Measurements from ENCODE around the gene ZDHHC24.
A peak's percentile ranks its signal among the peaks of the same experiment; 100 is the strongest.

Gene ZDHHC24

DNA sequence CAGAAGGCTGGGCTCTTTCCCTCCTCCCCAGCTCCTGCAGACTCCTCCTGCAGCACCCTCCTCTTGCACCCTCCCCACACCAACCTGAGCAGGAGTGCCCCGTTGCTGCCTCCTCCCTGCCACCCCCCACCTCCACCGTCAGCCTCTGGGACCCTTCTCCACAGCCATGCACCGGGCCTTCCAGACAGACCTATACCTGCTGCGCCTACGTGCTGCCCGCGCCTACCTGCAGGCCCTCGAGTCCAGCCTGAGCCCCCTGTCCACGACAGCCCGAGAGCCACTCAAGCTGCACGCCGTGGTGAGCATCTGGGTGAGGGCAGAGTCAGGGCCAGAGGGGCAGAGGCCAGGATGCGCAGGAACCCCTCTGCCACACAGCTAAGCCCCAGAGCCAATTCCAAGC lies 16.2 kb downstream of the ZDHHC24 start:
- DNase-seq (ENCODE audit: low spot score) (no peak), ATAC-seq (ENCODE audit: low read depth) (no peak)
- Histone ChIP-seq H3K4me3 (ENCODE audit: severe bottlenecking) (no peak overlapping the region), H3K27ac (ENCODE audit: poor library complexity, severe bottlenecking) (no peak overlapping the region), H3K4me1 (ENCODE audit: insufficient read depth, poor library complexity, severe bottlenecking) (no peaks in the 10 kb centered on the region), H3K9me3 (ENCODE audit: severe bottlenecking) (no peaks in the 10 kb centered on the region), H3K27me3 (ENCODE audit: insufficient read depth, poor library complexity, severe bottlenecking) (no peaks in the 10 kb centered on the region), H3K36me3 (ENCODE audit: low read depth) (no peaks in the 10 kb centered on the region)
- TF ChIP-seq, protein P1, sequence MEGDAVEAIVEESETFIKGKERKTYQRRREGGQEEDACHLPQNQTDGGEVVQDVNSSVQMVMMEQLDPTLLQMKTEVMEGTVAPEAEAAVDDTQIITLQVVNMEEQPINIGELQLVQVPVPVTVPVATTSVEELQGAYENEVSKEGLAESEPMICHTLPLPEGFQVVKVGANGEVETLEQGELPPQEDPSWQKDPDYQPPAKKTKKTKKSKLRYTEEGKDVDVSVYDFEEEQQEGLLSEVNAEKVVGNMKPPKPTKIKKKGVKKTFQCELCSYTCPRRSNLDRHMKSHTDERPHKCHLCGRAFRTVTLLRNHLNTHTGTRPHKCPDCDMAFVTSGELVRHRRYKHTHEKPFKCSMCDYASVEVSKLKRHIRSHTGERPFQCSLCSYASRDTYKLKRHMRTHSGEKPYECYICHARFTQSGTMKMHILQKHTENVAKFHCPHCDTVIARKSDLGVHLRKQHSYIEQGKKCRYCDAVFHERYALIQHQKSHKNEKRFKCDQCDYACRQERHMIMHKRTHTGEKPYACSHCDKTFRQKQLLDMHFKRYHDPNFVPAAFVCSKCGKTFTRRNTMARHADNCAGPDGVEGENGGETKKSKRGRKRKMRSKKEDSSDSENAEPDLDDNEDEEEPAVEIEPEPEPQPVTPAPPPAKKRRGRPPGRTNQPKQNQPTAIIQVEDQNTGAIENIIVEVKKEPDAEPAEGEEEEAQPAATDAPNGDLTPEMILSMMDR (IDR thresholded peaks at IDR 0.05; ENCODE audit: poor library complexity, severe bottlenecking): no peak

DNA sequence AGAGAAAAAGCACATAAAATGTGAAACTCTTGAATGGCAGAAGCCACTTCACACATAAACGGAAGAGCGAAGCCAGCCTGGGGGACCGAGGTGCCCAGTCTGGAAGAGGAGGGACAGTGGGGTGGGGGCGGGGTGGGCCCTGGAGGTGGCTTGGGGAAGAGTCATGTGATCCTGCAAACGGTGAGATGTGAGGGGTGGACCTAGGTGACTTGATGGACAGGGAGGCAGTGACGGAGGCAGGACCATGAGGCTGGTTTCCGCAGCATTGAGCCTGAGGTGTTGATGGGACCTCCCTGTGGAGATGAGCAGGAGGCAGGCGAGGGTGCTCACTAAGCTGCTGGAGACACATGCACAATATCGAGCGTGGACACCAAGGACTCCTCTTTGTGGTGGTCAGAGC lies 16.8 kb downstream of the ZDHHC24 start:
- no peaks in the 10 kb centered on the region for H3K27me3 ChIP-seq (ENCODE audit: insufficient read depth, poor library complexity, severe bottlenecking)
- H3K27ac ChIP-seq (ENCODE audit: poor library complexity, severe bottlenecking): no peak overlapping the region
- no peak overlapping the region for H3K4me3 ChIP-seq (ENCODE audit: severe bottlenecking)
- H3K9me3 ChIP-seq (ENCODE audit: severe bottlenecking): no peaks in the 10 kb centered on the region
- H3K4me1 ChIP-seq (ENCODE audit: insufficient read depth, poor library complexity, severe bottlenecking): no peaks in the 10 kb centered on the region
- ATAC-seq (ENCODE audit: low read depth) (no peak; the same call in 2 of the 3 replicates), DNase-seq (ENCODE audit: low spot score) (no peak)
- TF ChIP-seq, protein P1 (IDR thresholded peaks at IDR 0.05; ENCODE audit: poor library complexity, severe bottlenecking): no peak
- H3K36me3 ChIP-seq (ENCODE audit: low read depth): 0 out of 2 replicates have a peak, but pooled peaks cover under 1% of the 10 kb centered on the region

DNA sequence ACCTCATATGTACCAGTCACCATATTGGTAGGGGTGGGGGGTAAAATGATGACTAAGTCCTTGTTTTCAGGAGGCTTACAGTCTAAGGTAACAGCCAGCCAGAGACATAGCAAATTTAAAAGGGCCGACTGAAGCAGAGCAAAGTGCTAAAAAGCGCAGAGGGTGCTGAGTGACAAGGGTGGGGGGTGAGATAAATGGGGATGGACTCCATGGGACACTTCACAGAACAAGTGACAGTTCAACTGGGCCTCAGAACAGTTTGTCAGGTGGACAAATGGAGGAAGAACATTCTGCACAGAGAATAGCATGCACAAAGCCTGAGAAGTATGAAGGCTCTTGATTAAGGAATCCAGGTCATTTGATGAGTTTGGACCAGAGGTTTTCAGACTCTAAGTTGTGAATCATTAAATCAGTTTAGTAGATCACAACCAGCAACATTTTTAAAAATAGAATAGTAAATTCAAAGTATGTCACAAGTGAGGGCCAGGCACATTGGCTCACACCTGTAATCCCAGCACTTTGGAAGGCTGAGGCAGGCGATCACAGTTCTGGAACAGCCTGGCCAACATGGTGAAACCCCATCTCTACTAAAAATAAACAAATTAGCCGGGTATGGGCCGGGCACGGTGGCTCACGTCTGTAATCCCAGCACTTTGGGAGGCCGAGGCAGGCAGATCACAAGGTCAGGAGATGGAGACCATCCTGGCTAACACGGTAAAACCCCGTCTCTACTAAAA lies 21.4 kb downstream of the ZDHHC24 start:
- DNase-seq (ENCODE audit: low spot score) (no peak), ATAC-seq (ENCODE audit: low read depth) (no peak)
- no peak overlapping the region for H3K4me3 ChIP-seq (ENCODE audit: severe bottlenecking)
- TF ChIP-seq, protein P1 (IDR thresholded peaks at IDR 0.05; ENCODE audit: poor library complexity, severe bottlenecking): no peak
- H3K4me1 ChIP-seq (ENCODE audit: insufficient read depth, poor library complexity, severe bottlenecking): no peaks in the 10 kb centered on the region
- H3K36me3 ChIP-seq (ENCODE audit: low read depth): peaks cover 33% of the 10 kb centered on the region
- H3K9me3 ChIP-seq (ENCODE audit: severe bottlenecking): no peaks in the 10 kb centered on the region
- no peak overlapping the region for H3K27ac ChIP-seq (ENCODE audit: poor library complexity, severe bottlenecking)
- H3K27me3 ChIP-seq (ENCODE audit: insufficient read depth, poor library complexity, severe bottlenecking): no peaks in the 10 kb centered on the region

DNA sequence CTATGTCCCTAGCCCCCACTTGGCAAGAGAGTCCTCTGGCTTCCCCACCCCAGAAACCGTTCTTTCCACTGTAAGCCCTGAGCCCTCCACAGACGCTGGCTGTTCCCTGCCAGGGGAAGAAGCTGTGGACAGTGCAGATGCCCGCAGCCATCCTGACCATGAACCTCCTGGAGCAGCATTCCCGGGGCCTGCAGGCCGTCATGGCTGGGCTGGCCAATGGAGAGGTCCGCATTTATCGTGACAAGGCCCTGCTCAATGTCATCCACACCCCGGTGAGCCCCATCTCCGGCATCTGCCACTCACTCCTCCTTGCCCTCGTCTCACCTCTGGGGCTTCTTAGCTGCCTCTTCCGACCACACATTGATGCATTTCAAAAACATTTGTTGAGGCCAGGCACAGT lies 22.2 kb downstream of the ZDHHC24 start:
- Histone ChIP-seq H3K27me3 (ENCODE audit: insufficient read depth, poor library complexity, severe bottlenecking) (no peaks in the 10 kb centered on the region), H3K36me3 (ENCODE audit: low read depth) (peaks cover 34% of the 10 kb centered on the region), H3K27ac (ENCODE audit: poor library complexity, severe bottlenecking) (no peak overlapping the region), H3K9me3 (ENCODE audit: severe bottlenecking) (no peaks in the 10 kb centered on the region), H3K4me1 (ENCODE audit: insufficient read depth, poor library complexity, severe bottlenecking) (no peaks in the 10 kb centered on the region), H3K4me3 (ENCODE audit: severe bottlenecking) (no peak overlapping the region)
- TF ChIP-seq, protein P1 (IDR thresholded peaks at IDR 0.05; ENCODE audit: poor library complexity, severe bottlenecking): no peak
- no peak for DNase-seq (ENCODE audit: low spot score)
- ATAC-seq (ENCODE audit: low read depth): 0 out of 3 replicates have a peak, but pooled peaks have one; percentile 17

- Histone ChIP-seq H3K36me3 (ENCODE audit: low read depth) (peaks cover 10% of the 10 kb centered on the region), H3K9me3 (ENCODE audit: severe bottlenecking) (no peaks in the 10 kb centered on the region), H3K27ac (ENCODE audit: poor library complexity, severe bottlenecking) (no peak overlapping the region), H3K4me1 (ENCODE audit: insufficient read depth, poor library complexity, severe bottlenecking) (no peaks in the 10 kb centered on the region), H3K27me3 (ENCODE audit: insufficient read depth, poor library complexity, severe bottlenecking) (no peaks in the 10 kb centered on the region), H3K4me3 (ENCODE audit: severe bottlenecking) (peak overlapping the region; percentile 77)
- ATAC-seq (ENCODE audit: low read depth) (no peak; the same call in 2 of the 3 replicates), DNase-seq (ENCODE audit: low spot score) (no peak)
- TF ChIP-seq, protein P1 (IDR thresholded peaks at IDR 0.05; ENCODE audit: poor library complexity, severe bottlenecking): no peak
Observed at GRCh38 chr11:66510990-66511339, 34.9 kb downstream of the ZDHHC24 start.

Measured in RWPE2 (cell line).